CD14-positive monocyte (primary cell): ENCODE results near the gene TFR2. TPM values are rescaled to one million over a fixed set of nuclear protein-coding genes. Genes with fewer than 3 reads are reported as not detected.
A peak's percentile ranks its signal among the peaks of the same experiment; 100 is the strongest.

ENCODE experiments used
- DNase-seq, 3 donors: peaks; one replicate each; pipeline ENCODE4 v3.0.0-alpha.2; 2011 to 2022
- H2AFZ ChIP-seq: 2 replicates; pipeline ENCODE4 v1.6.0; 2012; ENCODE audit warnings: mild to moderate bottlenecking, low read depth, low read length, inconsistent platforms; ENCODE audit not compliant: insufficient read depth, poor library complexity, severe bottlenecking
- H3K27ac ChIP-seq, 2 donors: 1 replicate in 1 of 2; 2 replicates in 1 of 2; pipeline ENCODE4 v1.5.1; 2012 to 2013; ENCODE audit warnings: low read length in 2 of 2, control low read depth in 1 of 2, inconsistent platforms in 1 of 2, low read depth in 1 of 2, mild to moderate bottlenecking in 1 of 2
- H3K27me3 ChIP-seq, 2 donors: one replicate each; pipeline versions ENCODE4 v1.6.0 to v1.6.1; 2011 to 2013; ENCODE audit warnings: low read length in 2 of 2; ENCODE audit not compliant: control insufficient read depth in 2 of 2, insufficient read depth in 2 of 2
- H3K36me3 ChIP-seq, 2 donors: replicated peaks in 1 of 2; 1 replicate in 1 of 2; 2 replicates in 1 of 2; pipeline versions ENCODE4 v1.5.1 to v1.6.1; 2012 to 2013; ENCODE audit warnings: low read length in 2 of 2, control low read depth in 1 of 2, inconsistent platforms in 1 of 2, mild to moderate bottlenecking in 1 of 2; ENCODE audit not compliant: insufficient read depth in 2 of 2, control insufficient read depth in 1 of 2
- H3K4me1 ChIP-seq, 2 donors: 1 replicate in 1 of 2; 2 replicates in 1 of 2; pipeline versions ENCODE4 v1.5.1 to v1.6.1; 2012 to 2013; ENCODE audit warnings: low read length in 2 of 2, control low read depth in 1 of 2, inconsistent platforms in 1 of 2, mild to moderate bottlenecking in 1 of 2, moderate library complexity in 1 of 2; ENCODE audit not compliant: insufficient read depth in 2 of 2, control insufficient read depth in 1 of 2
- H3K4me2 ChIP-seq: replicated peaks from 2 replicates; pipeline ENCODE3; 2012; ENCODE audit warnings: low read length, moderate library complexity, mild to moderate bottlenecking; ENCODE audit not compliant: poor library complexity, severe bottlenecking; ENCODE audit errors: extremely low read depth
- H3K4me3 ChIP-seq, 3 experiments: fragments of 200-600 bp in 1 of 3; sonication (generic) in 1 of 3; replicated peaks in 1 of 3; 1 replicate in 2 of 3; 2 replicates in 1 of 3; pipeline ENCODE4 v1.5.1; 2011 to 2013; ENCODE audit warnings: low read length in 3 of 3, mild to moderate bottlenecking in 3 of 3, control low read depth in 2 of 3, low read depth in 2 of 3, inconsistent platforms in 1 of 3, moderate library complexity in 1 of 3
- H3K79me2 ChIP-seq: 2 replicates; pipeline ENCODE4 v1.6.0; 2012; ENCODE audit warnings: mild to moderate bottlenecking, control low read depth, inconsistent platforms, low read length, moderate library complexity; ENCODE audit not compliant: insufficient read depth
- H3K9ac ChIP-seq: 2 replicates; pipeline ENCODE4 v1.6.0; 2017; ENCODE audit warnings: low read length, mild to moderate bottlenecking; ENCODE audit not compliant: insufficient read depth, poor library complexity, severe bottlenecking
- H3K9me3 ChIP-seq, 2 donors: replicated peaks in 1 of 2; 1 replicate in 1 of 2; 2 replicates in 1 of 2; pipeline versions ENCODE4 v1.5.1 to v1.6.1; 2012 to 2013; ENCODE audit warnings: low read length in 2 of 2, control low read depth in 1 of 2; ENCODE audit not compliant: control insufficient read depth in 1 of 2, insufficient read depth in 1 of 2
- H4K20me1 ChIP-seq: 2 replicates; pipeline ENCODE4 v1.6.0; 2012; ENCODE audit warnings: mild to moderate bottlenecking, low read length, control low read depth, moderate library complexity; ENCODE audit not compliant: insufficient read depth
- H3K27ac Mint-ChIP-seq, 7 donors: one replicate each; pipeline ENCODE4 v1.8.0; 2020; ENCODE audit warnings: mild to moderate bottlenecking in 7 of 7, mixed read lengths in 7 of 7, moderate library complexity in 6 of 7, inconsistent platforms in 2 of 7
- H3K27me3 Mint-ChIP-seq, 3 donors: one replicate each; pipeline ENCODE4 v1.8.0; 2021 to 2022; ENCODE audit warnings: low read depth in 3 of 3, mild to moderate bottlenecking in 3 of 3, mixed read lengths in 3 of 3, moderate library complexity in 3 of 3, inconsistent platforms in 1 of 3
- H3K36me3 Mint-ChIP-seq, 2 donors: one replicate each; pipeline ENCODE4 v1.8.0; 2020; ENCODE audit warnings: mixed read lengths in 2 of 2, inconsistent platforms in 1 of 2, mild to moderate bottlenecking in 1 of 2
- H3K4me1 Mint-ChIP-seq: one replicate; pipeline ENCODE4 v1.8.0; 2020; ENCODE audit warnings: mild to moderate bottlenecking, mixed read lengths
- H3K4me3 Mint-ChIP-seq, 2 donors: one replicate each; pipeline ENCODE4 v1.8.0; 2020; ENCODE audit warnings: mild to moderate bottlenecking in 2 of 2, mixed read lengths in 2 of 2, moderate library complexity in 1 of 2
- H3K9me3 Mint-ChIP-seq, 7 donors: one replicate each; pipeline ENCODE4 v1.8.0; 2020 to 2022; ENCODE audit warnings: mixed read lengths in 7 of 7, mild to moderate bottlenecking in 6 of 7, moderate library complexity in 6 of 7, inconsistent platforms in 2 of 7
- CTCF ChIP-seq: fragments of 200-600 bp; IDR thresholded peaks from one replicate; pipeline ENCODE4 v1.8.0; 2022; ENCODE audit warnings: antibody characterized with exemption, mild to moderate bottlenecking
- WGBS: methylation state at CpG from one replicate; pipeline ENCODE4 v1.1.5; 2013; ENCODE audit warnings: missing lambda C conversion rate; ENCODE audit not compliant: insufficient coverage; 5-methylcytosine and 5-hydroxymethylcytosine counted together
- intact Hi-C, 2 donors: fragments of 100-400 bp; cut with micrococcal nuclease; formaldehyde crosslinking; loops; one replicate each; pipeline versions ENCODE4 v1.15.0 to v1.15.1; 2023
- polyA plus RNA-seq, 3 donors: library from polyadenylated mRNA; depleted of rRNA in 1 of 3; unstranded in 2 of 3; stranded (reverse) in 1 of 3; fragments of 300-500 nt in 2 of 3; fragments of >200 nt in 1 of 3; fragmentation: Illumina TruSeq in 2 of 3; gene quantifications; 1 replicate in 2 of 3; 2 replicates in 1 of 3; pipeline ENCODE4 v1.2.3, GENCODE V29; 2012 to 2021

The TFR2 gene
- polyA plus RNA-seq, 3 donors = 0.79 to 1.4 TPM; not detected in 1

GRCh38 chr7:100612730-100613390 is 28.5 kb downstream of the TFR2 start:
- Histone ChIP-seq H2AFZ (peak overlapping the region; percentile 90), H3K27ac (peak overlapping the region; percentile 66 to 95), H3K79me2 (peaks cover 4% of the 10 kb centered on the region), H3K9me3 (no peaks in the 10 kb centered on the region), H3K36me3 (no peaks in the 10 kb centered on the region), H3K27me3 (no peaks in the 10 kb centered on the region), H3K4me2 (peak overlapping the region; percentile 98), H3K4me3 (peak overlapping the region; percentile 60 to 91 (median 64)), H3K4me1 (peaks cover 22 to 27% of the 10 kb centered on the region in 2 donors), H3K9ac (peak overlapping the region; percentile 74), H4K20me1 (no peaks in the 10 kb centered on the region)
- H3K4me1 Mint-ChIP-seq = peaks cover 19% of the 10 kb centered on the region
- H3K27ac Mint-ChIP-seq = peak overlapping the region; percentile 25 to 98 (median 59)
- H3K4me3 Mint-ChIP-seq = peak overlapping the region; percentile 93 to 97
- 7% methylated on average over 16 of the region's 29 CpGs for WGBS
- TF ChIP-seq CTCF = no peak
- peaks cover 0 to 8% (median 5%) of the 10 kb centered on the region in 3 donors for H3K27me3 Mint-ChIP-seq
- DNase-seq = no peak
- peaks cover 0 to 3% (median 0%) of the 10 kb centered on the region in 7 donors for H3K9me3 Mint-ChIP-seq
- intact Hi-C loops = loop anchor here (1.0 to 5.0 kb wide), 5 partner anchors 26 to 274 kb away; partner anchors contain the start of genes FBXO24 (in 2 of the 2), LRCH4 (in 2 of the 2), AGFG2 (in 1 of the 2) and GNB2 (in 1 of the 2)
- H3K36me3 Mint-ChIP-seq = peaks cover 17 to 18% of the 10 kb centered on the region in 2 donors

- H3K4me2 ChIP-seq = peak within 1 kb of the TSS; percentile 98
- peak within 1 kb of the TSS; percentile 74 for H3K9ac ChIP-seq
- peak within 1 kb of the TSS; percentile 66 to 95 for H3K27ac ChIP-seq
- H3K27ac Mint-ChIP-seq = peak within 1 kb of the TSS; percentile 97 to 100 (median 99)
- no peaks in the 10 kb centered on the region for H3K36me3 ChIP-seq
- H3K9me3 ChIP-seq = no peaks in the 10 kb centered on the region
- WGBS = under 1% methylated on average over 58 of the region's 61 CpGs
- DNase-seq = peak; percentile 98 to 99 (median 98)
- intact Hi-C loops = loop anchor here (1.0 to 5.0 kb wide), 5 partner anchors 25 to 275 kb away; partner anchors contain the start of genes FBXO24 (in 2 of the 2), LRCH4 (in 2 of the 2), AGFG2 (in 1 of the 2) and GNB2 (in 1 of the 2)
- no peaks in the 10 kb centered on the region for H4K20me1 ChIP-seq
- H3K4me1 ChIP-seq = peaks cover 22 to 27% of the 10 kb centered on the region in 2 donors
- peak within 1 kb of the TSS; percentile 93 to 97 for H3K4me3 Mint-ChIP-seq
- TF ChIP-seq CTCF = no peak
- H3K9me3 Mint-ChIP-seq = peaks cover 0 to 3% (median 0%) of the 10 kb centered on the region in 7 donors
- peak within 1 kb of the TSS; percentile 90 for H2AFZ ChIP-seq
- H3K79me2 ChIP-seq = peaks cover 4% of the 10 kb centered on the region
- peak within 1 kb of the TSS; percentile 60 to 91 (median 64) for H3K4me3 ChIP-seq
- peaks cover 17 to 18% of the 10 kb centered on the region in 2 donors for H3K36me3 Mint-ChIP-seq
- no peaks in the 10 kb centered on the region for H3K27me3 ChIP-seq
- peaks cover 2 to 10% (median 8%) of the 10 kb centered on the region in 3 donors for H3K27me3 Mint-ChIP-seq
- peaks cover 19% of the 10 kb centered on the region for H3K4me1 Mint-ChIP-seq
These were observed 29.2 kb downstream of the TFR2 start, which contains the start of gene MOSPD3 for GRCh38 chr7:100611983-100612729. MOSPD3 (plus strand) TSS chr7:100612540; CDS start chr7:100612792, 252 bp downstream.
